ENCODE measurements around the gene ZFPL1.

Gene ZFPL1

DNA sequence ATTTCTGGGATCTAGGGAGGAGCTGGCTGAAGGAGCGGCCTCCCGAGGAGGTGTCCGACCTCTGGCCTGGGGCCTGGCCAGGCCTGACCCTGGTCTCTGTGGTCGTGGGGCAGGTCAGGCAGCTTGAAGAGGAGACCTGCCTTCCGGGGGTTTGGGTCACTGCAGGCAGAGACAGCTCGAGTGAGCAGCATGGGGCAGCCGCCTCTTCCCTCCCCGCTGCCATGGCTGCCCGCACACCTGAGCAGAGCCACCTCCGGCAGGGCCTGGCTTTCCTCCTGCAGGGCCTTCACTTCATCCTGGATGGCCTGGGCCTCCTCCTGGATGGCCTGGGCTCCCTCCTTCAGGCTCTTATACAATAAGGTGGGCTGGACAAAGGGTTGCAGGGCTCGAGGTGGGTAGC is 17.7 kb upstream of the ZFPL1 start:
- TF ChIP-seq ZC3H10 (CRISPR knock-in tag; IDR thresholded peaks at IDR 0.05) = no peak
- TF ChIP-seq PPARA (CRISPR knock-in tag; IDR thresholded peaks at IDR 0.05; ENCODE audit: borderline replicate concordance) = no peak
- TF ChIP-seq ISL1 (CRISPR knock-in tag; IDR thresholded peaks at IDR 0.05) = no peak
- TF ChIP-seq ZNF8 (CRISPR knock-in tag; IDR thresholded peaks at IDR 0.05) = no peak
- ATAC-seq = no peak

DNA sequence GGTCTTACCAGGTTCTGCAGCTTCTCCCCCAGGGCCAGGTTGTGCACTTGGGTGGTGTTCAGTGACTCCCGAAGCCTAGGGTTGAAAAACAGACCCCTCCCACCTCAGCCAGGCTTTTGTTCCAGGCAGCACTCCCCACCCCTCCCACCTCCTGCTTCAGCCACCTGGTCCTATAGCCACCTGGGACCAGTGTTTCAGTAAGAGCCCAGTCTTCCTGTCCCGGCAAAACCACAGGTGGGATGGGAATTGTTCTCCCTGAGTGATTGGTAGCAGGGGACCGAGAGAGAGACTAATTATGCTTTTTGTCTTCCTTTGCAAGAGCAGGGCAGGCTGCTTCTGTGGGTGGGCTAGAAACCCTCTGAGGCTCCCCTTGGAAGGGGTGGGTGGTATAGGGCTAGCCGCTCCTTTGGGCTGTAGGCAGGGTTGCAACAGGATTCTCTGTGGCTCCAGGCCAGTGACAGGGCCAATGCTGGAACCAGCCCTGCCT is 17.2 kb upstream of the ZFPL1 start:
- TF ChIP-seq ZNF8 (CRISPR knock-in tag; IDR thresholded peaks at IDR 0.05) = no peak
- no peak for TF ChIP-seq GLIS3 (CRISPR knock-in tag; IDR thresholded peaks at IDR 0.05)
- no peak for TF ChIP-seq ZFP3 (CRISPR knock-in tag; IDR thresholded peaks at IDR 0.05)
- TF ChIP-seq SNAI2 (CRISPR knock-in tag; IDR thresholded peaks at IDR 0.05) = no peak
- no peak for TF ChIP-seq ZNF70 (CRISPR knock-in tag; IDR thresholded peaks at IDR 0.05)
- TF ChIP-seq ARNTL (CRISPR knock-in tag; IDR thresholded peaks at IDR 0.05; ENCODE audit: borderline replicate concordance, low read depth) = no peak
- TF ChIP-seq, protein P1, sequence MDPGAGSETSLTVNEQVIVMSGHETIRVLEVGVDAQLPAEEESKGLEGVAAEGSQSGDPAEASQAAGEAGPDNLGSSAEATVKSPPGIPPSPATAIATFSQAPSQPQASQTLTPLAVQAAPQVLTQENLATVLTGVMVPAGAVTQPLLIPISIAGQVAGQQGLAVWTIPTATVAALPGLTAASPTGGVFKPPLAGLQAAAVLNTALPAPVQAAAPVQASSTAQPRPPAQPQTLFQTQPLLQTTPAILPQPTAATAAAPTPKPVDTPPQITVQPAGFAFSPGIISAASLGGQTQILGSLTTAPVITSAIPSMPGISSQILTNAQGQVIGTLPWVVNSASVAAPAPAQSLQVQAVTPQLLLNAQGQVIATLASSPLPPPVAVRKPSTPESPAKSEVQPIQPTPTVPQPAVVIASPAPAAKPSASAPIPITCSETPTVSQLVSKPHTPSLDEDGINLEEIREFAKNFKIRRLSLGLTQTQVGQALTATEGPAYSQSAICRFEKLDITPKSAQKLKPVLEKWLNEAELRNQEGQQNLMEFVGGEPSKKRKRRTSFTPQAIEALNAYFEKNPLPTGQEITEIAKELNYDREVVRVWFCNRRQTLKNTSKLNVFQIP (CRISPR knock-in tag; IDR thresholded peaks at IDR 0.05; ENCODE audit: borderline replicate concordance, low read depth) = no peak
- no peak for TF ChIP-seq BACH2 (CRISPR knock-in tag; IDR thresholded peaks at IDR 0.05; ENCODE audit: borderline replicate concordance)
- TF ChIP-seq, protein P2, sequence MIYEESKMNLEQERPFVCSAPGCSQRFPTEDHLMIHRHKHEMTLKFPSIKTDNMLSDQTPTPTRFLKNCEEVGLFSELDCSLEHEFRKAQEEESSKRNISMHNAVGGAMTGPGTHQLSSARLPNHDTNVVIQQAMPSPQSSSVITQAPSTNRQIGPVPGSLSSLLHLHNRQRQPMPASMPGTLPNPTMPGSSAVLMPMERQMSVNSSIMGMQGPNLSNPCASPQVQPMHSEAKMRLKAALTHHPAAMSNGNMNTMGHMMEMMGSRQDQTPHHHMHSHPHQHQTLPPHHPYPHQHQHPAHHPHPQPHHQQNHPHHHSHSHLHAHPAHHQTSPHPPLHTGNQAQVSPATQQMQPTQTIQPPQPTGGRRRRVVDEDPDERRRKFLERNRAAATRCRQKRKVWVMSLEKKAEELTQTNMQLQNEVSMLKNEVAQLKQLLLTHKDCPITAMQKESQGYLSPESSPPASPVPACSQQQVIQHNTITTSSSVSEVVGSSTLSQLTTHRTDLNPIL (CRISPR knock-in tag; IDR thresholded peaks at IDR 0.05; ENCODE audit: low read depth) = no peak
- TF ChIP-seq ZFP30 (CRISPR knock-in tag; IDR thresholded peaks at IDR 0.05) = no peak
- TF ChIP-seq ZNF565 (CRISPR knock-in tag; conservative IDR thresholded peaks at IDR 0.05; ENCODE audit: low read depth) = no peak
- no peak for TF ChIP-seq TOX (CRISPR knock-in tag; IDR thresholded peaks at IDR 0.05; ENCODE audit: borderline replicate concordance)
- no peak for TF ChIP-seq CSDC2 (CRISPR knock-in tag; IDR thresholded peaks at IDR 0.05)
- TF ChIP-seq, protein P3, sequence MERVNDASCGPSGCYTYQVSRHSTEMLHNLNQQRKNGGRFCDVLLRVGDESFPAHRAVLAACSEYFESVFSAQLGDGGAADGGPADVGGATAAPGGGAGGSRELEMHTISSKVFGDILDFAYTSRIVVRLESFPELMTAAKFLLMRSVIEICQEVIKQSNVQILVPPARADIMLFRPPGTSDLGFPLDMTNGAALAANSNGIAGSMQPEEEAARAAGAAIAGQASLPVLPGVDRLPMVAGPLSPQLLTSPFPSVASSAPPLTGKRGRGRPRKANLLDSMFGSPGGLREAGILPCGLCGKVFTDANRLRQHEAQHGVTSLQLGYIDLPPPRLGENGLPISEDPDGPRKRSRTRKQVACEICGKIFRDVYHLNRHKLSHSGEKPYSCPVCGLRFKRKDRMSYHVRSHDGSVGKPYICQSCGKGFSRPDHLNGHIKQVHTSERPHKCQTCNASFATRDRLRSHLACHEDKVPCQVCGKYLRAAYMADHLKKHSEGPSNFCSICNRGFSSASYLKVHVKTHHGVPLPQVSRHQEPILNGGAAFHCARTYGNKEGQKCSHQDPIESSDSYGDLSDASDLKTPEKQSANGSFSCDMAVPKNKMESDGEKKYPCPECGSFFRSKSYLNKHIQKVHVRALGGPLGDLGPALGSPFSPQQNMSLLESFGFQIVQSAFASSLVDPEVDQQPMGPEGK (CRISPR knock-in tag; IDR thresholded peaks at IDR 0.05; ENCODE audit: borderline replicate concordance) = no peak
- TF ChIP-seq, protein P4, sequence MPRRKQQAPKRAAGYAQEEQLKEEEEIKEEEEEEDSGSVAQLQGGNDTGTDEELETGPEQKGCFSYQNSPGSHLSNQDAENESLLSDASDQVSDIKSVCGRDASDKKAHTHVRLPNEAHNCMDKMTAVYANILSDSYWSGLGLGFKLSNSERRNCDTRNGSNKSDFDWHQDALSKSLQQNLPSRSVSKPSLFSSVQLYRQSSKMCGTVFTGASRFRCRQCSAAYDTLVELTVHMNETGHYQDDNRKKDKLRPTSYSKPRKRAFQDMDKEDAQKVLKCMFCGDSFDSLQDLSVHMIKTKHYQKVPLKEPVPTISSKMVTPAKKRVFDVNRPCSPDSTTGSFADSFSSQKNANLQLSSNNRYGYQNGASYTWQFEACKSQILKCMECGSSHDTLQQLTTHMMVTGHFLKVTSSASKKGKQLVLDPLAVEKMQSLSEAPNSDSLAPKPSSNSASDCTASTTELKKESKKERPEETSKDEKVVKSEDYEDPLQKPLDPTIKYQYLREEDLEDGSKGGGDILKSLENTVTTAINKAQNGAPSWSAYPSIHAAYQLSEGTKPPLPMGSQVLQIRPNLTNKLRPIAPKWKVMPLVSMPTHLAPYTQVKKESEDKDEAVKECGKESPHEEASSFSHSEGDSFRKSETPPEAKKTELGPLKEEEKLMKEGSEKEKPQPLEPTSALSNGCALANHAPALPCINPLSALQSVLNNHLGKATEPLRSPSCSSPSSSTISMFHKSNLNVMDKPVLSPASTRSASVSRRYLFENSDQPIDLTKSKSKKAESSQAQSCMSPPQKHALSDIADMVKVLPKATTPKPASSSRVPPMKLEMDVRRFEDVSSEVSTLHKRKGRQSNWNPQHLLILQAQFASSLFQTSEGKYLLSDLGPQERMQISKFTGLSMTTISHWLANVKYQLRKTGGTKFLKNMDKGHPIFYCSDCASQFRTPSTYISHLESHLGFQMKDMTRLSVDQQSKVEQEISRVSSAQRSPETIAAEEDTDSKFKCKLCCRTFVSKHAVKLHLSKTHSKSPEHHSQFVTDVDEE (CRISPR knock-in tag; IDR thresholded peaks at IDR 0.05) = no peak
- TF ChIP-seq ZC3H10 (CRISPR knock-in tag; IDR thresholded peaks at IDR 0.05) = no peak
- no peak for TF ChIP-seq RARB (CRISPR knock-in tag; IDR thresholded peaks at IDR 0.05)
- TF ChIP-seq, protein P5, sequence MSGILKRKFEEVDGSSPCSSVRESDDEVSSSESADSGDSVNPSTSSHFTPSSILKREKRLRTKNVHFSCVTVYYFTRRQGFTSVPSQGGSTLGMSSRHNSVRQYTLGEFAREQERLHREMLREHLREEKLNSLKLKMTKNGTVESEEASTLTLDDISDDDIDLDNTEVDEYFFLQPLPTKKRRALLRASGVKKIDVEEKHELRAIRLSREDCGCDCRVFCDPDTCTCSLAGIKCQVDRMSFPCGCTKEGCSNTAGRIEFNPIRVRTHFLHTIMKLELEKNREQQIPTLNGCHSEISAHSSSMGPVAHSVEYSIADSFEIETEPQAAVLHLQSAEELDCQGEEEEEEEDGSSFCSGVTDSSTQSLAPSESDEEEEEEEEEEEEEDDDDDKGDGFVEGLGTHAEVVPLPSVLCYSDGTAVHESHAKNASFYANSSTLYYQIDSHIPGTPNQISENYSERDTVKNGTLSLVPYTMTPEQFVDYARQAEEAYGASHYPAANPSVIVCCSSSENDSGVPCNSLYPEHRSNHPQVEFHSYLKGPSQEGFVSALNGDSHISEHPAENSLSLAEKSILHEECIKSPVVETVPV (CRISPR knock-in tag; IDR thresholded peaks at IDR 0.05) = no peak
- no peak for TF ChIP-seq ESRRG (CRISPR knock-in tag; IDR thresholded peaks at IDR 0.05)
- no peak for TF ChIP-seq TCF4 (CRISPR knock-in tag; IDR thresholded peaks at IDR 0.05; ENCODE audit: borderline replicate concordance)

DNA sequence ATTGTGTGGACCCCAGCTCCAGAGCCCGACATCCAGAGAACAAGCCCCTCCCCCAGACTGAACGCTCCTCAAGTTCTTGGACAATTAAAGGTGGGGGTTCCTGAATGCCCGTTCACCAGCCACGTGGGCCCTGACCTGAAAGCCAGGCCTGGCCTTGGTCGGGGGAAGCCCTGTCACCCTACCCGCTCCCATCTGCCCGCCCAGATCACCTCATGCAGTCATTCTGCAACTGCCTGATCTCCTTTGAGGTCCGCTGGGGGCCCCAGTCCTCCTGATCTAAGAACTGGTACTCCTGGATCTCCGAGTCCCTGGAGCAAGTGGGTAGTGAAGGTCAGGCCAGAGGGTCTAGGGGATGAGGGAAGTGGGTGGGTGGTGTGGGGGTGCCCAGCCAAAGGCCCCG is 16.6 kb upstream of the ZFPL1 start:
- TF ChIP-seq, protein P1 (CRISPR knock-in tag; IDR thresholded peaks at IDR 0.05; ENCODE audit: borderline replicate concordance, low read depth) = no peak
- TF ChIP-seq OSR1 (CRISPR knock-in tag; IDR thresholded peaks at IDR 0.05) = no peak
- TF ChIP-seq ISL1 (CRISPR knock-in tag; IDR thresholded peaks at IDR 0.05) = no peak
- ATAC-seq = no peak

More for the DNA sequence above, 17.2 kb upstream of the ZFPL1 start:
- no peak for ATAC-seq
